HCT116 (cell line): Measurements from ENCODE around the gene EGFL7. TPM values are rescaled to one million over a fixed set of nuclear protein-coding genes. Genes with fewer than 3 reads are reported as not detected.

Experiments used
- ATAC-seq: fragments of 200-7000 bp; cut with Tn5 transposase; 2 replicates; pipeline ENCODE4 v1.9.1; 2020; ENCODE audit warnings: mild to moderate bottlenecking, moderate library complexity
- BruUV-seq: library from RNA; stranded (reverse); fragments of 400-500 nt; replicated peaks from 2 replicates; lab custom pipeline; 2021; lab: Mats Ljungman, UMichigan
- CTCF ChIA-PET: fragments of 300-600 bp; sonication (Branson Sonifier 250); formaldehyde crosslinking; loops from one replicate; lab custom pipeline; 2021; ENCODE audit warnings: antibody characterized with exemption; lab: Charles Lee
- POLR2A ChIA-PET: fragments of 300-600, 350-600 bp; sonication (Branson Sonifier 250); formaldehyde crosslinking; loops from one replicate; lab custom pipeline; 2021; ENCODE audit warnings: antibody characterized with exemption; lab: Charles Lee
- RAD21 ChIA-PET, 2 experiments: fragments of 300-600 bp; sonication (Branson Sonifier 250); formaldehyde crosslinking; loops; one replicate each; lab custom pipeline; 2023; ENCODE audit warnings: low total read pairs in 2 of 2; ENCODE audit not compliant: uncharacterized antibody in 2 of 2, unreplicated experiment in 2 of 2, low non-redundant PET in 1 of 2; lab: Charles Lee
- DNase-seq: peaks from one replicate; pipeline ENCODE4 v3.0.0-alpha.2; 2010; ENCODE audit warnings: low read depth, low spot score
- H2AFZ ChIP-seq: fragments of 200-600 bp; shearing (Covaris generic), sonication (generic); 2 replicates; pipeline ENCODE4 v1.6.1; 2017; ENCODE audit warnings: low read depth, mixed run types, mixed read lengths, antibody characterized with exemption, low read length; ENCODE audit not compliant: poor library complexity, severe bottlenecking
- H3K27ac ChIP-seq: 2 replicates; pipeline ENCODE4 v1.5.1; 2012; ENCODE audit warnings: low read depth, low read length
- H3K27me3 ChIP-seq: fragments of 200-600 bp; sonication (generic); 2 replicates; pipeline ENCODE4 v1.6.1; 2016; ENCODE audit warnings: mixed run types, low read length, mixed read lengths; ENCODE audit not compliant: insufficient read depth
- H3K36me3 ChIP-seq, 2 experiments: fragments of 200-500 bp in 1 of 2; fragments of 200-600 bp in 1 of 2; sonication (Bioruptor generic) in 1 of 2; sonication (generic) in 1 of 2; 2 replicates each; pipeline versions ENCODE4 v1.5.1 to v1.6.1; 2014 to 2016; ENCODE audit warnings: low read length in 2 of 2, inconsistent platforms in 1 of 2, mixed read lengths in 1 of 2, mixed run types in 1 of 2; ENCODE audit not compliant: insufficient read depth in 2 of 2, control insufficient read depth in 1 of 2
- H3K4me1 ChIP-seq, 2 experiments: fragments of 200-600 bp in 1 of 2; sonication (generic) in 1 of 2; 2 replicates each; pipeline versions ENCODE4 v1.5.1 to v1.6.1; 2012 to 2017; ENCODE audit warnings: low read length in 2 of 2, inconsistent platforms in 1 of 2, mild to moderate bottlenecking in 1 of 2, mixed read lengths in 1 of 2, mixed run types in 1 of 2, moderate library complexity in 1 of 2; ENCODE audit not compliant: insufficient read depth in 2 of 2, control insufficient read depth in 1 of 2
- H3K4me2 ChIP-seq: fragments of 200-600 bp; sonication (generic); 2 replicates; pipeline ENCODE4 v1.6.1; 2017; ENCODE audit warnings: mixed run types, low read length, mixed read lengths
- H3K4me3 ChIP-seq, 2 experiments: fragments of 200-600 bp in 1 of 2; sonication (generic) in 1 of 2; replicated peaks in 1 of 2; 2 replicates each; pipeline ENCODE4 v1.5.1; 2011 to 2016; ENCODE audit warnings: low read length in 2 of 2, control low read depth in 1 of 2, low read depth in 1 of 2, mild to moderate bottlenecking in 1 of 2, mixed read lengths in 1 of 2, mixed run types in 1 of 2
- H3K79me2 ChIP-seq: fragments of 200-600 bp; sonication (generic); 2 replicates; pipeline ENCODE4 v1.6.1; 2017; ENCODE audit warnings: mild to moderate bottlenecking, mixed run types, low read length, moderate library complexity, mixed read lengths; ENCODE audit not compliant: insufficient read depth
- H3K9ac ChIP-seq: fragments of 200-600 bp; sonication (generic); 2 replicates; pipeline ENCODE4 v1.6.1; 2016; ENCODE audit warnings: low read length, mixed read lengths
- H3K9me2 ChIP-seq: fragments of 200-600 bp; sonication (generic), shearing (Covaris generic); 2 replicates; pipeline ENCODE4 v1.6.1; 2017; ENCODE audit warnings: mixed run types, mild to moderate bottlenecking, moderate library complexity; ENCODE audit not compliant: insufficient read depth
- H3K9me3 ChIP-seq, 2 experiments: fragments of 200-500 bp in 1 of 2; fragments of 200-600 bp in 1 of 2; sonication (Bioruptor generic) in 1 of 2; sonication (generic) in 1 of 2; 2 replicates each; pipeline ENCODE4 v1.6.1; 2014 to 2017; ENCODE audit warnings: low read length in 2 of 2, mixed read lengths in 2 of 2, inconsistent platforms in 1 of 2, low read depth in 1 of 2, mild to moderate bottlenecking in 1 of 2, mixed run types in 1 of 2, moderate library complexity in 1 of 2; ENCODE audit not compliant: control insufficient read depth in 1 of 2, insufficient read depth in 1 of 2
- H4K20me1 ChIP-seq: fragments of 200-600 bp; sonication (generic), shearing (Covaris generic); 2 replicates; pipeline ENCODE4 v1.6.1; 2017; ENCODE audit warnings: mixed run types, mild to moderate bottlenecking, moderate library complexity; ENCODE audit not compliant: insufficient read depth
- ZBTB33 ChIP-seq: IDR thresholded peaks from 2 replicates; pipeline ENCODE4 v1.6.1; 2011; ENCODE audit warnings: mild to moderate bottlenecking, low read length, moderate library complexity; ENCODE audit not compliant: insufficient replicate concordance; ENCODE audit errors: extremely low read depth
- ZFX ChIP-seq: fragments of 450-650 bp; IDR thresholded peaks from 2 replicates; pipeline ENCODE4 v1.6.1; 2017
- intact Hi-C: fragments of 100-400 bp; cut with micrococcal nuclease; formaldehyde crosslinking; loops from 2 replicates; pipeline ENCODE4 v1.10.0; 2022
- total RNA-seq: library from RNA; stranded (reverse); gene quantifications from one replicate; pipeline ENCODE4 v1.2.1, GENCODE V29; 2021; ENCODE audit not compliant: unreplicated experiment

The EGFL7 gene
- total RNA-seq, 1 experiment from 2014 or later, result 82.0 TPM

GRCh38 chr9:136693490-136694162, 30.9 kb downstream of the EGFL7 start:
- peak overlapping the region; percentile 31 to 58 for H3K4me3 ChIP-seq
- CTCF ChIA-PET, result interaction anchor here (0.6 to 1.4 kb wide), 15 partner anchors 10 to 336 kb away, joined by 3 to 11 read pairs (median 3); no protein-coding TSS in a partner anchor
- peak overlapping the region; percentile 92 for H3K27ac ChIP-seq
- intact Hi-C loops, result loop anchor here (2.0 kb wide), 2 partner anchors 49 to 209 kb away; no protein-coding TSS in a partner anchor
- peak overlapping the region; percentile 64 for H2AFZ ChIP-seq
- H3K79me2 ChIP-seq, result no peaks in the 10 kb centered on the region
- TF ChIP-seq ZFX (no peak), ZBTB33 (peak; percentile 11)
- no peaks in the 10 kb centered on the region for H3K9me3 ChIP-seq
- DNase-seq, result peak; percentile 76
- H3K4me2 ChIP-seq, result peak overlapping the region; percentile 98
- POLR2A ChIA-PET, result interaction anchor here (0.6 to 1.1 kb wide), 4 partner anchors 19 to 116 kb away, joined by 3 to 6 read pairs (median 4); no protein-coding TSS in a partner anchor
- peak; percentile 88 for ATAC-seq
- RAD21 ChIA-PET, result interaction anchor here (0.7 to 1.0 kb wide), 5 partner anchors 36 to 209 kb away, joined by 3 to 4 read pairs (median 3); partner anchors contain the start of gene LCN8 (in 1 of the 2)
- H3K4me1 ChIP-seq, result peaks cover 50 to 77% of the 10 kb centered on the region in 2 experiments
- no TSS peak for BruUV-seq
- H3K9me2 ChIP-seq, result no peaks in the 10 kb centered on the region
- H3K36me3 ChIP-seq, result no peaks in the 10 kb centered on the region
- peak overlapping the region; percentile 74 for H3K9ac ChIP-seq
- H4K20me1 ChIP-seq, result no peaks in the 10 kb centered on the region
- no peaks in the 10 kb centered on the region for H3K27me3 ChIP-seq
